Skeletal muscle satellite cell (primary cell): Measurements from ENCODE around the gene NELFCD.

Experiments
- H3K27me3 ChIP-seq: 2 replicates; pipeline ENCODE4 v1.7.0; 2013; ENCODE audit warnings: low read length; ENCODE audit not compliant: control insufficient read depth, insufficient read depth
- H3K36me3 ChIP-seq: 2 replicates; pipeline ENCODE4 v1.7.0; 2013; ENCODE audit warnings: mild to moderate bottlenecking, control low read depth, low read length; ENCODE audit not compliant: insufficient read depth
- H3K4me1 ChIP-seq: 2 replicates; pipeline ENCODE4 v1.7.0; 2013; ENCODE audit warnings: low read length; ENCODE audit not compliant: control insufficient read depth, insufficient read depth
- H3K4me2 ChIP-seq: 2 replicates; pipeline ENCODE4 v1.7.0; 2013; ENCODE audit warnings: mild to moderate bottlenecking, low read length
- H3K4me3 ChIP-seq: 2 replicates; pipeline ENCODE4 v1.7.0; 2013; ENCODE audit warnings: low read length
- H3K9ac ChIP-seq: 2 replicates; pipeline ENCODE4 v1.7.0; 2013; ENCODE audit warnings: mild to moderate bottlenecking, low read depth, low read length, moderate library complexity
- H3K9me3 ChIP-seq: replicated peaks from 2 replicates; pipeline ENCODE4 v1.7.0; 2013; ENCODE audit warnings: mild to moderate bottlenecking, control low read depth, low read length

The NELFCD gene

DNA sequence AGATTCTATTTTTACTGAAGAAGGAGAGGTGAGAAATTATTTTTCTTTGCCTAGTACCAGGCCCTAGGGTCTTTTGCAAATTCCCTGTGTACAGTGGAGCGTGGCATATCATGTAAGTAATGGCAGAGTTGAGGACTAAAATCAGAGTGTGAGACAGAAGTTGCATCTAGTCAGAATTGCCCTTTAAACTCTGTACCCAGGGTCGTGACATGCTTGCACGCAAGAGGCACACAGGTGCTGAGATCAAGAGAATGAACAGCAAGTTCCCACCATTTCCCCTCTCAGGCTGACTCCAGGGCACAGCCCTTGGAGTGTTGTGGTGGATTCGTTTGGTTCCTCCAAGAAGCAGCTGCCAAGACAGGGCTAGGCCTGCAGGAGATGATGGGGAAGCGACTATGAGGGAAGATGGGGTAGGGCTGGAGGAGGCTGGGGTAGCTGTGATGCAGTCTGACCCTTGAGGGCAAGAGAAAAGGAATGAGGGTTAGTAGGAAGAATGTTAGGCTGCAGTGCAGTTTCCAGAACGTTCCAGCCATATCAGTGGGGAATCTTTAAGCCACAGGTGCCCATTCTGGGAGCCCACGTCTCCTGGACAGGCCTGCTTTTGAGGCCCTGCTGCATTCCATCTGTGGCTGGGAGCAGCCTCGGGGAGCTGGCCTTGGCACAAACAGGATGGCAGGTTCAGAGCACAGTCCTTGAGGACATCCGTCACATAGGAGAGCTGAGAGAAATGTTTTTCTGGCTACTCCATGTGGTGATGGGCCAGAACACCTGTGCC lies 6.9 kb downstream of the NELFCD start:
- no peaks in the 10 kb centered on the region for H3K27me3 ChIP-seq
- no peaks in the 10 kb centered on the region for H3K9me3 ChIP-seq
- peaks cover 62% of the 10 kb centered on the region for H3K36me3 ChIP-seq
- H3K4me2 ChIP-seq = no peak overlapping the region
- no peak overlapping the region for H3K4me3 ChIP-seq
- H3K9ac ChIP-seq = no peak overlapping the region
- H3K4me1 ChIP-seq = no peaks in the 10 kb centered on the region

GRCh38 chr20:58988565-58988882 lies 7.5 kb downstream of the NELFCD start:
- Histone ChIP-seq H3K4me2 (no peak overlapping the region), H3K9ac (no peak overlapping the region), H3K36me3 (peaks cover 68% of the 10 kb centered on the region), H3K4me3 (no peak overlapping the region), H3K4me1 (no peaks in the 10 kb centered on the region), H3K9me3 (no peaks in the 10 kb centered on the region), H3K27me3 (no peaks in the 10 kb centered on the region)

- Histone ChIP-seq H3K9ac (no peak overlapping the region), H3K27me3 (no peaks in the 10 kb centered on the region), H3K4me1 (no peaks in the 10 kb centered on the region), H3K4me3 (no peak overlapping the region), H3K36me3 (peaks cover 74% of the 10 kb centered on the region), H3K4me2 (no peak overlapping the region), H3K9me3 (no peaks in the 10 kb centered on the region)
These were observed 8.1 kb downstream of the NELFCD start for GRCh38 chr20:58989196-58989595.

DNA sequence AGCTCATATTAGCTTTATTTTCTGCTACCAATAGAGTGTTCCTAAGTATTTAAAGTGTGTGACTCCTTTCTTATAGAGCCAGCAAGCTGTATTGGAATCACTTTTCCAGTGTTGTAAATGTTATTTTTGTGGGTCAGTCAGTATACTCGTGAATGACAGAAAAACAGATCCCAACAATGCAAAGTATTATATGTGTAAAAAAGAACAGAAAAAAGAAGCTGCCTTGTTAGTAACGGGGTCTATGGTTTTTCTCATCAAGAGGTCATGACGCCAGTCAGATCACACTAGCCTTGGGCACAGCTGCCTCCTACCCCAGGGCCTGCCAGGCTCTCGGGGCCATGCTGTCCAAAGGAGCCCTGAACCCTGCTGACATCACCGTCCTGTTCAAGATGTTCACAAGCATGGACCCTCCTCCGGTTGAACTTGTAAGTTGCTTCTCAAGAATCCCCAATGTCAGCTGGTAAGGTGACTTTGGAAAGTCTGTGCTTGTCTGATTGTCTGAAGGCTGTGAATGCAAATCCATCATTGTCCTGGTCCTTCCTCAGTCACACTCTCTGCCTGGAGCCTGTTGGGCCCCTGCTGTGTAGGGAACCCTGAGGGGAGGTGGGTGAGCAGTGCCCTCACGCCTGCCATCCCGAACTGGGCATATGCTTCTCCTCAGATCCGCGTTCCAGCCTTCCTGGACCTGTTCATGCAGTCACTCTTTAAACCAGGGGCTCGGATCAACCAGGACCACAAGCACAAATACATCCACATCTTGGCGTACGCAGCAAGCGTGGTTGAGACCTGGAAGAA lies 9.8 kb downstream of the NELFCD start:
- Histone ChIP-seq H3K4me1 (no peaks in the 10 kb centered on the region), H3K36me3 (peaks cover 87% of the 10 kb centered on the region), H3K4me2 (no peak overlapping the region), H3K9me3 (no peaks in the 10 kb centered on the region), H3K27me3 (no peaks in the 10 kb centered on the region), H3K9ac (no peak overlapping the region), H3K4me3 (no peak overlapping the region)

DNA sequence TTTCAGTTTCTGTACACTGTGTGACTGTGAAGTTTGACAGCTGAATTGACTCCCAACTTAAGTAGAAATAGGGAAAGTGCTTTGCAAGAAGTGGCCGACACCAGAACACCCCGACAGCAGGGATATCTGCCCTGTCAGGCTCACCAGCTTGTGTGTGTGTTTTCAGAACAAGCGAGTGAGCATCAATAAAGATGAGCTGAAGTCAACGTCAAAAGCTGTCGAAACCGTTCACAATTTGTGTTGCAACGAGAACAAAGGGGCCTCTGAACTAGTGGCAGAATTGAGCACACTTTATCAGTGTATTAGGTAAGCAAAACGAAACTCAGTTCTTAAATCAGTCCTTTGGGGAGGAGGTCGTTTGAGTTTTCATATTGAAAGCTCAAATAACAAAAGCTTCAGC lies 10.7 kb downstream of the NELFCD start:
- H3K9ac ChIP-seq = no peak overlapping the region
- no peaks in the 10 kb centered on the region for H3K27me3 ChIP-seq
- H3K36me3 ChIP-seq = peaks cover 92% of the 10 kb centered on the region
- H3K4me3 ChIP-seq = no peak overlapping the region
- H3K4me1 ChIP-seq = no peaks in the 10 kb centered on the region
- H3K4me2 ChIP-seq = no peak overlapping the region
- H3K9me3 ChIP-seq = no peaks in the 10 kb centered on the region

GRCh38 chr20:58992911-58993310 lies 11.9 kb downstream of the NELFCD start:
- no peak overlapping the region for H3K9ac ChIP-seq
- H3K36me3 ChIP-seq = peaks cover 93% of the 10 kb centered on the region
- H3K4me1 ChIP-seq = no peaks in the 10 kb centered on the region
- no peak overlapping the region for H3K4me2 ChIP-seq
- no peaks in the 10 kb centered on the region for H3K9me3 ChIP-seq
- H3K4me3 ChIP-seq = no peak overlapping the region
- H3K27me3 ChIP-seq = no peaks in the 10 kb centered on the region

DNA sequence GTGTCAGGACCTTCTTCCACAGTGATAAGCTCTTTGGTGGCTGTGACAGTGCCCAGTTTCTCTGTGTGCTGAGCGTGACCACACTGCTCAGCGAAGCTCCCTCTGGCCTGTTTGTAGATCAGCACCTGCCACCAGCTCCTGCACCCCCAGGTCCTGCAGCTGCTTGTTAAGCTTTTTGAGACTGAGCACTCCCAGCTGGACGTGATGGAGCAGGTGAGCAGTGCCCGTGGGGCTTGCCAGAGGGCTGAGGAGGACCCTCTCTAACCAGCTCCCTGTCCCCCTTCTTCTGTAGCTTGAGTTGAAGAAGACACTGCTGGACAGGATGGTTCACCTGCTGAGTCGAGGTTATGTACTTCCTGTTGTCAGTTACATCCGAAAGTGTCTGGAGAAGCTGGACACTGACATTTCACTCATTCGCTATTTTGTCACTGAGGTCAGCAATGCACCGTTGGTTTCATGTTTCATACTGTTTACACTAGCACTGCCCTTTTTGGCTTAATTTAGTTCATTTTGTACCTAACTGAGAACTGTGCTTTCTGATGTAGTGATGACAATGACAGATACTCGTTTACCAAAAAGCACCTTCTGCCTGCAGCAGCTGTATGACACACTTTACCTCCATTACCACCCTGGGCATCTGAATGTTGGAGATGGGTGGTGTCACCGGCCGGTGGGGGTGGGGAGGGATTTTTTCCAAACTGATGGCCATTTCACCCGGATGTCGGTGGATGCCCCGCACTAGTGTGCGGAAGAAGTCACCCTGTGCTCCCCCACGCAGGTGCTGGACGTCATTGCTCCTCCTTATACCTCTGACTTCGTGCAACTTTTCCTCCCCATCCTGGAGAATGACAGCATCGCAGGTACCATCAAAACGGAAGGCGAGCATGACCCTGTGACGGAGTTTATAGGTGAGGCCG lies 12.5 kb downstream of the NELFCD start:
- H3K27me3 ChIP-seq = no peaks in the 10 kb centered on the region
- no peak overlapping the region for H3K9ac ChIP-seq
- no peaks in the 10 kb centered on the region for H3K4me1 ChIP-seq
- no peaks in the 10 kb centered on the region for H3K9me3 ChIP-seq
- peaks cover 88% of the 10 kb centered on the region for H3K36me3 ChIP-seq
- no peak overlapping the region for H3K4me3 ChIP-seq
- no peak overlapping the region for H3K4me2 ChIP-seq

GRCh38 chr20:58994390-58995159 lies 13.5 kb downstream of the NELFCD start:
- Histone ChIP-seq H3K4me1 (no peaks in the 10 kb centered on the region), H3K36me3 (peaks cover 81% of the 10 kb centered on the region), H3K9me3 (no peaks in the 10 kb centered on the region), H3K9ac (no peak overlapping the region), H3K4me3 (no peak overlapping the region), H3K27me3 (no peaks in the 10 kb centered on the region), H3K4me2 (no peak overlapping the region)

GRCh38 chr20:58995461-58996225 lies 14.6 kb downstream of the NELFCD start:
- no peaks in the 10 kb centered on the region for H3K9me3 ChIP-seq
- H3K9ac ChIP-seq = no peak overlapping the region
- peaks cover 73% of the 10 kb centered on the region for H3K36me3 ChIP-seq
- no peaks in the 10 kb centered on the region for H3K4me1 ChIP-seq
- H3K4me2 ChIP-seq = no peak overlapping the region
- no peaks in the 10 kb centered on the region for H3K27me3 ChIP-seq
- H3K4me3 ChIP-seq = no peak overlapping the region

DNA sequence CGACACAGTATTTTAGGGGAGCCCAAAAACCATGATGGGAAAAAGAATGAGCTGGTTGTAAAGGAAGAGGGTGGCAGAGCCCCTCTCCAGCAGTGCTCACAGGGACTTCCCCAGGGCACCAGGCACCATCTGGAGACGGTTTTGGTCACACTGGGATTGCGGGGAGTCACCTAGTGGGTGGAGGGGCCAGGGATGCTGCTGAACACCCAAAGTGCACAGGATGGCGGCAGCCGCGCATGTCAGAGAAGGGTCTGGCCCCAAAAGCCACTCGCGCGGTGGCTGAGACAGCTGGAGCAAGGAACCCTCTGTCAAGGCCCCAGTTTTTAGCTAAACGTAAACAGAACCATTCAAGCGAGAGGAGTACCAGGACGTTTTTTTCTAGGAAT lies 15.2 kb downstream of the NELFCD start:
- peaks cover 70% of the 10 kb centered on the region for H3K36me3 ChIP-seq
- no peak overlapping the region for H3K9ac ChIP-seq
- H3K4me1 ChIP-seq = no peaks in the 10 kb centered on the region
- H3K4me3 ChIP-seq = no peak overlapping the region
- H3K9me3 ChIP-seq = no peaks in the 10 kb centered on the region
- no peaks in the 10 kb centered on the region for H3K27me3 ChIP-seq
- H3K4me2 ChIP-seq = no peak overlapping the region
